IMR-90 (cell line): ENCODE results near the gene PLEKHS1. TPM values are rescaled to one million over a fixed set of nuclear protein-coding genes. Genes with fewer than 3 reads are reported as not detected.
"Not testable (repeated sequence)": the region's sequence is repeated elsewhere in the genome, so short reads cannot be mapped to it uniquely, and the experiment has no call there.

Source experiments
- ATAC-seq: fragments of 200-7000 bp; cut with Tn5 transposase; 2 replicates; pipeline ENCODE4 v1.9.1; 2020; ENCODE audit warnings: low read depth, mild to moderate bottlenecking, moderate library complexity
- BruUV-seq: library from RNA; stranded (reverse); fragments of 400-500 nt; replicated peaks from 2 replicates; lab custom pipeline; 2021; lab: Mats Ljungman, UMichigan
- CTCF ChIA-PET: fragments of 300-600 bp; formaldehyde crosslinking; extraction: SDS; loops from one replicate; lab custom pipeline; 2021; ENCODE audit warnings: antibody characterized with exemption; lab: Yijun Ruan, JAX
- POLR2A ChIA-PET: fragments of 300-600 bp; sonication (Branson Sonifier 250); formaldehyde crosslinking; loops from one replicate; lab custom pipeline; 2022; ENCODE audit warnings: antibody characterized with exemption; ENCODE audit not compliant: unreplicated experiment; lab: Charles Lee
- DNase-seq: peaks from one replicate; pipeline ENCODE4 v3.0.0; 2013
- H2AFZ ChIP-seq: replicated peaks from 2 replicates; pipeline ENCODE3; 2013; ENCODE audit warnings: low read length, mild to moderate bottlenecking; ENCODE audit not compliant: poor library complexity
- H2AK5ac ChIP-seq: 2 replicates; pipeline ENCODE4 v1.6.1; 2013; ENCODE audit warnings: low read depth, low read length, inconsistent platforms
- H2AK9ac ChIP-seq: replicated peaks from 2 replicates; pipeline ENCODE3; 2013; ENCODE audit warnings: mild to moderate bottlenecking, low read depth, low read length, moderate library complexity; ENCODE audit not compliant: poor library complexity
- H2BK120ac ChIP-seq: 2 replicates; pipeline ENCODE4 v1.6.1; 2013; ENCODE audit warnings: low read depth, low read length, inconsistent platforms
- H2BK15ac ChIP-seq: 3 replicates; pipeline ENCODE4 v1.6.1; 2013; ENCODE audit warnings: low read depth, low read length, inconsistent platforms
- H2BK20ac ChIP-seq: 2 replicates; pipeline ENCODE4 v1.6.1; 2013; ENCODE audit warnings: low read depth, mild to moderate bottlenecking, inconsistent platforms, low read length, moderate library complexity
- H2BK5ac ChIP-seq: 2 replicates; pipeline ENCODE4 v1.6.1; 2013; ENCODE audit warnings: mild to moderate bottlenecking, low read depth, low read length, inconsistent platforms; ENCODE audit not compliant: poor library complexity, severe bottlenecking
- H3K14ac ChIP-seq: replicated peaks from 2 replicates; pipeline ENCODE4 v1.6.1; 2013; ENCODE audit warnings: low read depth, low read length, inconsistent platforms
- H3K18ac ChIP-seq: 2 replicates; pipeline ENCODE4 v1.6.1; 2013; ENCODE audit warnings: low read depth, low read length, control low read depth
- H3K23ac ChIP-seq: 2 replicates; pipeline ENCODE4 v1.6.1; 2013; ENCODE audit warnings: low read depth, low read length, inconsistent platforms
- H3K27ac ChIP-seq: 2 replicates; pipeline ENCODE4 v1.5.1; 2013; ENCODE audit warnings: mild to moderate bottlenecking, control low read depth, low read length; ENCODE audit not compliant: insufficient read depth
- H3K27me3 ChIP-seq: 2 replicates; pipeline ENCODE4 v1.6.1; 2013; ENCODE audit warnings: low read length; ENCODE audit not compliant: control insufficient read depth, insufficient read depth
- H3K36me3 ChIP-seq: 2 replicates; pipeline ENCODE4 v1.6.1; 2013; ENCODE audit warnings: low read length, mixed read lengths; ENCODE audit not compliant: control insufficient read depth, insufficient read depth
- H3K4ac ChIP-seq: 2 replicates; pipeline ENCODE4 v1.6.1; 2013; ENCODE audit warnings: low read depth, low read length, inconsistent platforms
- H3K4me1 ChIP-seq: 2 replicates; pipeline ENCODE4 v1.6.1; 2013; ENCODE audit warnings: low read length, mixed read lengths; ENCODE audit not compliant: control insufficient read depth, insufficient read depth
- H3K4me2 ChIP-seq: 2 replicates; pipeline ENCODE4 v1.6.1; 2013; ENCODE audit warnings: low read depth, mild to moderate bottlenecking, control low read depth, low read length, moderate library complexity
- H3K4me3 ChIP-seq: 2 replicates; pipeline ENCODE4 v1.5.1; 2013; ENCODE audit warnings: low read depth, mild to moderate bottlenecking, control low read depth, low read length, moderate library complexity; ENCODE audit not compliant: insufficient read depth
- H3K56ac ChIP-seq: 2 replicates; pipeline ENCODE4 v1.6.1; 2013; ENCODE audit warnings: low read length, inconsistent platforms; ENCODE audit not compliant: insufficient read depth; ENCODE audit errors: extremely low read depth
- H3K79me1 ChIP-seq, 2 experiments: 2 replicates each; pipeline ENCODE4 v1.6.1; 2013; ENCODE audit warnings: low read length in 2 of 2, inconsistent platforms in 1 of 2, low read depth in 1 of 2
- H3K9ac ChIP-seq: 2 replicates; pipeline ENCODE4 v1.6.1; 2013; ENCODE audit warnings: low read depth, low read length, control low read depth
- H3K9me1 ChIP-seq: 2 replicates; pipeline ENCODE4 v1.6.1; 2013; ENCODE audit warnings: low read length, inconsistent platforms; ENCODE audit not compliant: insufficient read depth
- H3K9me3 ChIP-seq: 2 replicates; pipeline ENCODE4 v1.6.1; 2013; ENCODE audit warnings: low read length; ENCODE audit not compliant: control insufficient read depth, insufficient read depth
- H4K20me1 ChIP-seq: 2 replicates; pipeline ENCODE4 v1.6.1; 2013; ENCODE audit warnings: low read length, inconsistent platforms; ENCODE audit not compliant: insufficient read depth
- H4K5ac ChIP-seq: 2 replicates; pipeline ENCODE4 v1.6.1; 2013; ENCODE audit warnings: mild to moderate bottlenecking, low read depth, low read length, control low read depth
- H4K8ac ChIP-seq, 2 experiments: 2 replicates each; pipeline ENCODE4 v1.6.1; 2013; ENCODE audit warnings: low read depth in 2 of 2, low read length in 2 of 2, control low read depth in 1 of 2, inconsistent platforms in 1 of 2
- H4K91ac ChIP-seq: 2 replicates; pipeline ENCODE4 v1.6.1; 2013; ENCODE audit warnings: low read depth, low read length, inconsistent platforms; ENCODE audit not compliant: insufficient read depth
- WGBS, 2 experiments: methylation state at CpG; one replicate each; pipeline versions ENCODE4 v1.1.5 to v1.1.7; 2013; ENCODE audit warnings: missing lambda C conversion rate in 2 of 2; ENCODE audit not compliant: insufficient read length in 1 of 2; ENCODE audit errors: extremely low coverage in 2 of 2; 5-methylcytosine and 5-hydroxymethylcytosine counted together
- dilution Hi-C: fragments of 300-500 bp; cut with HindIII; formaldehyde crosslinking; loops from one replicate; pipeline ENCODE4 v1.14.3; 2018; ENCODE audit warnings: low sequenced_read_pairs; ENCODE audit not compliant: unreplicated experiment
- in situ Hi-C: fragments of 300-500 bp; cut with MboI; formaldehyde crosslinking; loops from 3 replicates; pipeline ENCODE4 v1.14.3; 2019; ENCODE audit warnings: low sequenced_read_pairs, inconsistent platforms, mixed read lengths
- intact Hi-C: fragments of 100-400 bp; cut with micrococcal nuclease; formaldehyde crosslinking; loops from 2 replicates; pipeline ENCODE4 v1.10.0; 2022
- microRNA-seq, 2 experiments: library from miRNA; stranded (forward) in 1 of 2; unstranded in 1 of 2; fragments of 10-50 nt in 1 of 2; fragments of <30 nt in 1 of 2; gene quantifications in 1 of 2; microRNA quantifications in 1 of 2; one replicate each; pipeline versions ENCODE3 to v1.1.0; 2013 to 2020; ENCODE audit not compliant: insufficient read depth in 1 of 2, insufficient read length in 1 of 2, unreplicated experiment in 1 of 2
- polyA plus RNA-seq, 3 experiments: library from polyadenylated mRNA; depleted of rRNA; stranded (reverse); fragments of >200 nt; gene quantifications; 2 replicates each; pipeline ENCODE4 v1.2.3, GENCODE V29; 2012; ENCODE audit warnings: low replicate concordance in 1 of 3
- small RNA-seq, 5 experiments: library from RNA; depleted of rRNA; stranded (forward); fragments of <200 nt; gene quantifications; one replicate each; pipeline ENCODE3, GENCODE V24; 2012
- total RNA-seq: library from RNA; depleted of rRNA; stranded (reverse); fragments of >200 nt; gene quantifications from 2 replicates; pipeline ENCODE4 v1.2.3, GENCODE V29; 2012; rRNA removed

The PLEKHS1 gene
- total and polyA plus RNA-seq, 2 of the 4 experiments (the other 2 are of a cell fraction) = not detected

- H4K5ac ChIP-seq, H3K36me3 ChIP-seq, H3K4ac ChIP-seq, H3K4me3 ChIP-seq, intact Hi-C loops, DNase-seq, H4K91ac ChIP-seq, BruUV-seq, H3K56ac ChIP-seq, H3K9ac ChIP-seq, H2BK15ac ChIP-seq, H2BK120ac ChIP-seq, in situ Hi-C loops, CTCF ChIA-PET, H2AK5ac ChIP-seq, H3K14ac ChIP-seq, H3K18ac ChIP-seq, H3K27ac ChIP-seq, H3K79me1 ChIP-seq, H2AK9ac ChIP-seq, H3K27me3 ChIP-seq, H4K20me1 ChIP-seq, H2AFZ ChIP-seq, H3K23ac ChIP-seq, POLR2A ChIA-PET, H4K8ac ChIP-seq, H3K4me1 ChIP-seq, H3K4me2 ChIP-seq, dilution Hi-C loops, H2BK20ac ChIP-seq, ATAC-seq, H3K9me3 ChIP-seq, H3K9me1 ChIP-seq, H2BK5ac ChIP-seq: not testable (repeated sequence)
- 100% methylated on average over 2 of the region's 10 CpGs; no CpG with 5 or more reads in 1 of the 2 experiments for WGBS, 2 experiments
These were observed 77.1 kb downstream of the PLEKHS1 start for GRCh38 chr10:113828567-113828966.

Small RNA genes within 50 kb of the gene (microRNA-seq; reads per million reads assigned to microRNA genes)
- not detected for gene MIR4483 (ENCODE audit: unreplicated experiment)
- not detected for gene RF00560 (ENCODE audit: insufficient read depth, insufficient read length)

Small RNA genes within 50 kb of the gene (small RNA-seq; reads per million reads assigned to genes)
- gene RF00560 = 0 reads per million in 5 experiments

Other genes with a start within 250 kb of the PLEKHS1 start
- gene HABP2, start 198.6 kb upstream of the PLEKHS1 start, total RNA-seq = not detected in 2 replicates
- not detected in 2 replicates for gene HABP2, start 198.6 kb upstream of the PLEKHS1 start, polyA plus RNA-seq (2012; rRNA removed)
- gene NRAP, start 87.6 kb upstream of the PLEKHS1 start, total RNA-seq = not detected in 2 replicates
- gene NRAP, start 87.6 kb upstream of the PLEKHS1 start, polyA plus RNA-seq (2012; rRNA removed) = not detected in 2 replicates
- gene CASP7, start 71.8 kb upstream of the PLEKHS1 start, total RNA-seq = 16.7 and 20.3 TPM in 2 replicates
- 14.7 and 15.1 TPM in 2 replicates for gene CASP7, start 71.8 kb upstream of the PLEKHS1 start, polyA plus RNA-seq (2012; rRNA removed)
- gene DCLRE1A, start 102.4 kb downstream of the PLEKHS1 start, total RNA-seq = 6.3 and 7.8 TPM in 2 replicates
- 2.6 and 3.1 TPM in 2 replicates for gene DCLRE1A, start 102.4 kb downstream of the PLEKHS1 start, polyA plus RNA-seq (2012; rRNA removed)
- gene NHLRC2, start 103.0 kb downstream of the PLEKHS1 start, total RNA-seq = 11.8 and 15.3 TPM in 2 replicates
- gene NHLRC2, start 103.0 kb downstream of the PLEKHS1 start, polyA plus RNA-seq (2012; rRNA removed) = 2.3 and 3.0 TPM in 2 replicates